ENCODE measurements around the gene MAGED1.
A peak's percentile ranks its signal among the peaks of the same experiment; 100 is the strongest.

The MAGED1 gene, protein sequence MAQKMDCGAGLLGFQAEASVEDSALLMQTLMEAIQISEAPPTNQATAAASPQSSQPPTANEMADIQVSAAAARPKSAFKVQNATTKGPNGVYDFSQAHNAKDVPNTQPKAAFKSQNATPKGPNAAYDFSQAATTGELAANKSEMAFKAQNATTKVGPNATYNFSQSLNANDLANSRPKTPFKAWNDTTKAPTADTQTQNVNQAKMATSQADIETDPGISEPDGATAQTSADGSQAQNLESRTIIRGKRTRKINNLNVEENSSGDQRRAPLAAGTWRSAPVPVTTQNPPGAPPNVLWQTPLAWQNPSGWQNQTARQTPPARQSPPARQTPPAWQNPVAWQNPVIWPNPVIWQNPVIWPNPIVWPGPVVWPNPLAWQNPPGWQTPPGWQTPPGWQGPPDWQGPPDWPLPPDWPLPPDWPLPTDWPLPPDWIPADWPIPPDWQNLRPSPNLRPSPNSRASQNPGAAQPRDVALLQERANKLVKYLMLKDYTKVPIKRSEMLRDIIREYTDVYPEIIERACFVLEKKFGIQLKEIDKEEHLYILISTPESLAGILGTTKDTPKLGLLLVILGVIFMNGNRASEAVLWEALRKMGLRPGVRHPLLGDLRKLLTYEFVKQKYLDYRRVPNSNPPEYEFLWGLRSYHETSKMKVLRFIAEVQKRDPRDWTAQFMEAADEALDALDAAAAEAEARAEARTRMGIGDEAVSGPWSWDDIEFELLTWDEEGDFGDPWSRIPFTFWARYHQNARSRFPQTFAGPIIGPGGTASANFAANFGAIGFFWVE

DNA sequence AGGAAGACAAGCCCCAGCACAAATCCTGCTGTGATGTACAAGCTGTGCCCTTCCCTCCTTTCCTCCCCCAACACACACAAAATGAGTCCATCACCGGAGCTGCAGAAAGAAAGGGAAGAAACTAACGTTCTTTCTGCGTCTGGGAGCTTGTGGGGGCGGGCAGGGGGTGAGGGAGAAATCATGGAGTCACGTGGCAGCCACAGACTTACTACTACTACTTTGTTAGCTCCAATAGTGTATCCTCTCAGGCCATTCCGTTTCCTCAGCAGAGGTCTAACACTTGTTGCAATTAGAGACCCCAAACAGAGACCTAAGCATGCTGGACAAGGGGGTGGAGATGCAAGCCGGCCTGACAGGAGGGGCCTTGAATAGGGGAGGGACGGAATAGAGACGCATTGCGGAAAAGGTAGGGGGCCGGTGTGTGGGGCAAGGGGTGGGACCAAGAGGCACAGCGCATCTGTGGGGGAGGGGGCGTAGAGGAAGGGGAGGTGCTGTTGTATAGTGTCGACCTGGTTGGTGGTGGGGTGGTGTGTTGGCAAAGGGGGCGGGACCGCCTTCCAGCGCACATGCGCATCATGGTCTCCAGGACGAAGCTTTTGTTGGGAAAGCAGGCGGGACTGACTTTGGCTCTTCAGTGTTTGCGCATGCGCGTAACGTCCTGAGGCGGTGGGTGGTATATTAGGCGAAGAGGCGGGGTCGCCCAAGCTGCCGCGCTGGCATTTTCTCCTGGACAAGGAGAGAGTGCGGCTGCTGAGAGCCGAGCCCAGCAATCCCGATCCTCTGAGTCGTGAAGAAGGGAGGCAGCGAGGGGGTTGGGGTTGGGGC is at the start of gene MAGED1:
MAGED1 (plus strand) TSS at position 703 of the 825 bp plus-strand sequence. CDS start 682 bp downstream, outside the sequence.
- Mint-ChIP-seq H3K4me3 (peak within 1 kb of the TSS; percentile 89), H3K27me3 (no peaks in the 10 kb centered on the region), H3K9me3 (no peaks in the 10 kb centered on the region), H3K36me3 (ENCODE audit: insufficient read depth) (peaks cover 10% of the 10 kb centered on the region), H3K27ac (ENCODE audit: low read depth) (peak within 1 kb of the TSS; percentile 93), H3K4me1 (peaks cover 13% of the 10 kb centered on the region)
- ATAC-seq (replicated peaks; ENCODE audit: extremely low read depth, poor library complexity, severe bottlenecking) (peak; percentile 57), DNase-seq (ENCODE audit: low spot score in 2 of 2) (peak; percentile 19 to 33)

DNA sequence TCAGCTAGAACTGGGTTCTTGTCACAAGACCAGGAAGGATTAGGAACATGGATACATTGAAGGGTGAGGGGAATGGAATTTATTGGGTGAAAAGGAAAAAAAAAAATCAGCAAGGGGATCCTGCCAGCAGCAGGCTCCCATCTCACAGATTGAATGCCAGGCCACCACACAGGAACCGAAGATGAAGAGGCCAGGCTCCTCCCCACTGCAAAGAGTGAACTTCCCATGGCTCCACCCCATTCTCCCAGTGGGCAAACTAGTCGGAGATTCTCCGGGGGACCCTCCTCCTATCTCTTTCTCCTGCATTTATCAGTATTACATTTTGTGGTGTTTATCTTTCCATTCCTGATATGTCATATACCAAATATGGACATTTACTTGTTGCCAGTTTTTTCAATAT is 46.0 kb upstream of the MAGED1 start:
- no peak overlapping the region for H3K4me3 Mint-ChIP-seq
- H3K27ac Mint-ChIP-seq (ENCODE audit: low read depth) = peak overlapping the region; percentile 69
- ATAC-seq (replicated peaks; ENCODE audit: extremely low read depth, poor library complexity, severe bottlenecking) (no peak), DNase-seq (ENCODE audit: low spot score in 2 of 2) (no peak)
- H3K4me1 Mint-ChIP-seq = peaks cover 23% of the 10 kb centered on the region
- no peaks in the 10 kb centered on the region for H3K27me3 Mint-ChIP-seq
- no peaks in the 10 kb centered on the region for H3K9me3 Mint-ChIP-seq
- peaks cover 3% of the 10 kb centered on the region for H3K36me3 Mint-ChIP-seq (ENCODE audit: insufficient read depth)

DNA sequence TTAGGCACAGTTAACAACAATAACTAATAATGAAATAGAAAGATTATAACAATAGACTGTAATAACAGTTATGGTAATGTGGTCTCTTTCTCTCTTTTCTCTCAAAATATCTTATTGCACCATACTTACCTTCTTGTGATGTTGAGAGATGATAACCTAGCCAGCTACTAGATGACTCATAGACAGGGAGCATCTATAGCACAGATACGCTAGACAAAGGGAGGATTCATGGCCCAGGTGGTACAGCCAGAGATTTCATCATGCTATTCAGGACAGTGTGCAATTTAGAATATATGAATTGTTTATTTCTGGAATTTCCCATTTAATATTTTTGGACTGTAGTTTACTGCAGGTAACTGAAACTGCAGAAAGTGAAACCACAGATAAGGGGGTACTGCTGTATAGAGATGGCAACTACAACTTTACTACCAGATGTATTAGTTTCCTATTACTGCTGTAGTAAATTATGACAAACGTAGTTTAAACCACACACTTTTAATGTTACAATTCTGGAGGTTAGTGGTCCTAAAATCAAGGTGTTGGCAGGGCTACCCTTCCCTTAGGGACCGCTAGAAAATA is 41.8 kb upstream of the MAGED1 start:
- Mint-ChIP-seq H3K27me3 (no peaks in the 10 kb centered on the region), H3K4me3 (no peak overlapping the region), H3K9me3 (no peaks in the 10 kb centered on the region), H3K27ac (ENCODE audit: low read depth) (peak overlapping the region; percentile 33), H3K4me1 (peaks cover 11% of the 10 kb centered on the region), H3K36me3 (ENCODE audit: insufficient read depth) (peaks cover 2% of the 10 kb centered on the region)
- no peak for ATAC-seq (replicated peaks; ENCODE audit: extremely low read depth, poor library complexity, severe bottlenecking)
- DNase-seq (ENCODE audit: low spot score in 2 of 2) = no peak

DNA sequence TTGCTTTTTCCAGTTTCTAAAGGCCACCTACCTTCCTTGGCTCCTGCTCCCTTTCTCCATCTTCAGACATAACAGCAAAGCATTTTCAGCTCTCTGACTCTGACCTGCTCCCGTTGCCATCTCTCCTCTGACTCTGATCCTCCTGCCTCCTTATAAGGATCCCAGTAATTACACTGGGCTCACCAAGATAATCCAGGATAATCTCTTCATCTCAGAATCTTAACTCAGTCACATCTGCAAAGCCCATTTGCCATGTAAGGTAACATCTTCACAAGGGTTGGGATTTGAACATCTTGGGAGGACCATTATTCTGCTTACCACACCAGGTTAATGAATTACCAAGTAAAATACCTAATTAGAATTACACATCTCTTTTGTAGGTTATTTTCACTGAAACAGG is 41.3 kb upstream of the MAGED1 start:
- H3K27me3 Mint-ChIP-seq = no peaks in the 10 kb centered on the region
- H3K27ac Mint-ChIP-seq (ENCODE audit: low read depth) = peak overlapping the region; percentile 33
- no peak for DNase-seq (ENCODE audit: low spot score in 2 of 2)
- H3K4me3 Mint-ChIP-seq = no peak overlapping the region
- H3K36me3 Mint-ChIP-seq (ENCODE audit: insufficient read depth) = peaks cover 3% of the 10 kb centered on the region
- no peak for ATAC-seq (replicated peaks; ENCODE audit: extremely low read depth, poor library complexity, severe bottlenecking)
- peaks cover 11% of the 10 kb centered on the region for H3K4me1 Mint-ChIP-seq
- no peaks in the 10 kb centered on the region for H3K9me3 Mint-ChIP-seq

DNA sequence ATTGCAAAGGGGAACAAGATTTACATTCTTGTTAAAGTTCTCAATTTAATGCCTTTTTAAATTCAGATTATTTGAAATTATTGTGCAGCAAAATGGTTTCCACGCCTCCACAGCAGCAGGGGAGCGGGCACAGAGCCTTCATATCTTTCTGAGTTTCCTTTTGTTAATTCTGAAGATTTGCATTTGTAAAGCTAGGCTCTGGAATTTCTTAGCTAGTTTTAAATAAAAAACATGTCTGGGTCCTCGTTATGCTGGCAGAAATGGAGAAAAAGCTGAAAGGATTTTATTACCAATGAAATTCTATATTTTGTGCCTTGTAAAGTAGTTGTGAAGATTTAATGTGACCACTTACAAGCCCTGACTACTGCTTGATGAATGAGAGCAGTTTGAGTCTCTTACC is 40.8 kb upstream of the MAGED1 start:
- DNase-seq (ENCODE audit: low spot score in 2 of 2) (no peak), ATAC-seq (replicated peaks; ENCODE audit: extremely low read depth, poor library complexity, severe bottlenecking) (no peak)
- Mint-ChIP-seq H3K4me1 (peaks cover 6% of the 10 kb centered on the region), H3K27ac (ENCODE audit: low read depth) (peak overlapping the region; percentile 38), H3K36me3 (ENCODE audit: insufficient read depth) (peaks cover 3% of the 10 kb centered on the region), H3K4me3 (no peak overlapping the region), H3K9me3 (no peaks in the 10 kb centered on the region), H3K27me3 (no peaks in the 10 kb centered on the region)

DNA sequence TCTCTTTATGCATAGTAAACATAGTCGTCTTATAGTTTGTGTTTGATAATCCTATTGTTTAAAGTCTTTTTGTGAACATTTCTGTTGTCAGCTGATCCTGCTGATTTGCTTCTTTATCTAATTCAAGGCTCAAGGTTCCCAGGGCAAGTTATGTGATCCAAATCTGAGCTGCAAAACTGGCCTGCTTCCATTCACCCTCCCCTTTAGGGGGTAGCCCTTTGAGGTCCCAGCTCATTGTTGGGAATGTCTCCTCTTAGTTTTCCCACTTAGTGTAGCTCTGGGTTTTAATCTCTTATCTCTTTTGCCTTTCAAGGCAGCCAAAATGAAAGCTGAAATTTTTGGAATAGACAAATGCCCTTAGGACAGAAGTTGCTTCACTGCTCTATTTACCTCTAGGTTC is 40.2 kb upstream of the MAGED1 start:
- ATAC-seq (replicated peaks; ENCODE audit: extremely low read depth, poor library complexity, severe bottlenecking) = no peak
- peaks cover 6% of the 10 kb centered on the region for H3K4me1 Mint-ChIP-seq
- H3K27ac Mint-ChIP-seq (ENCODE audit: low read depth) = peak overlapping the region; percentile 38
- no peak for DNase-seq (ENCODE audit: low spot score in 2 of 2)
- no peaks in the 10 kb centered on the region for H3K9me3 Mint-ChIP-seq
- no peak overlapping the region for H3K4me3 Mint-ChIP-seq
- peaks cover 3% of the 10 kb centered on the region for H3K36me3 Mint-ChIP-seq (ENCODE audit: insufficient read depth)
- no peaks in the 10 kb centered on the region for H3K27me3 Mint-ChIP-seq

DNA sequence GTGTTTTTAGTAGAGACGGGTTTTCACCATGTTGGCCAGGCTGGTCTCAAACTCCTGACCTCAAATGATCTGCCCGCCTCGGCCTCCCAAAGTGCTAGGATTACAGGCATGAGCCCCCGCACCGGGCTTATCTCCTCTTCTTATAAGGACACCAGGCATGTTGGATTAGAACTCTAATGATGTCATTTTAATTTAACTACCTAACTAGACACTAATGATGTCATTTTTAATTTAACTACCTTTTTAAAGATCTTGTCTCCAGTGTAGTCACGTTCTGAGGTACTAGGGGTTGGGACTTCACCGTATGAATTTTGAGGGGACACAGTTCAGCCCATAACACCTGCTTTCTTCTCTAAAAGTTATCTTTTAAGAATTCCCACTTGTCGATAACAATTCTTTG is 37.7 kb upstream of the MAGED1 start:
- H3K9me3 Mint-ChIP-seq = no peaks in the 10 kb centered on the region
- DNase-seq (ENCODE audit: low spot score in 2 of 2) (no peak), ATAC-seq (replicated peaks; ENCODE audit: extremely low read depth, poor library complexity, severe bottlenecking) (no peak)
- peaks cover 12% of the 10 kb centered on the region for H3K4me1 Mint-ChIP-seq
- peaks cover 5% of the 10 kb centered on the region for H3K36me3 Mint-ChIP-seq (ENCODE audit: insufficient read depth)
- H3K27ac Mint-ChIP-seq (ENCODE audit: low read depth) = no peak overlapping the region
- no peaks in the 10 kb centered on the region for H3K27me3 Mint-ChIP-seq
- no peak overlapping the region for H3K4me3 Mint-ChIP-seq

DNA sequence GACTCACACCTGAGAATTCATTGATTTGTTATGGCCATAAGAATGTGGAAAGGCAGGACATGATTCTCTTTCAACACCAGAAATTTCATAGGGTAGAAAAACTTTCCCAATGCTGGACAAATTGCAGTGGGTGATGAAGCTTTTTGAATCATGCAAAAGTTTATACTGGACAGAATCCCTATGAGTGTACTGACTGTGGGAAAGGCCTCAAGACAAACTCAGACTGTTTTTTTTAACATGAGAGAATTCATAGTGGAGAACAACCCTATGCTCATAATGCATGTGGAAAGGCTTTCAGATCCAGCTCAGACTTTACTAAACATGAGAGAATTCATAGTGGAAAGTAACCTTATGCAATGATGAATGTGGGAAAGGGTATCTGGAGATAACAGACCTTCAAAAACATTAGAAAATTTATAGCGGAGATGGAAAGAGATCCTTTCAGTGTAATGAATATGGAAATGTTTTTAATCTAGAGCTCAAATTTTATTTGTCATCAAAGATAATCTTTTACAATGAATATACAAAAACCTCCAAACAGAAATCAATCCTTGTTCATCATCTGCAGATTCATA is 36.2 kb upstream of the MAGED1 start:
- Mint-ChIP-seq H3K9me3 (no peaks in the 10 kb centered on the region), H3K27me3 (no peaks in the 10 kb centered on the region), H3K36me3 (ENCODE audit: insufficient read depth) (peaks cover 5% of the 10 kb centered on the region)

DNA sequence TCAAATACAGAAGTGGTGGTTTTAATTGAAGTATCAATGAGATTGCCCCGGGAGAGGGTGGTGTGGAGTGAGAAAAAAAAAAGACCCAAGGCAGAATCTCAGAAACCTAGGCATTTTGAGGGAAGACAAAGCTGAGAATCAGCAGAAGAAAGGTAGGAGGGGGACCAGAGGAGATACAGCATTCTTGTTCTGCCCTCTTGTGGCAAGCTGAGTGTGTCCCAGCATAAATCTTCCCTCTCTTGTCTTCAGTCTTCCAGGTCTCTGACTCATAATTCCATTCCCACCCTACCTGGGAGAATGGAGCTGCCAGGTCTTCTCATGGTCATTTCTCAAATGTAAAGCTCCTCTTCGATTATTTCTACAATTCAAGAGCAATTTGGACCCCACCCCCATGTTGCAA is 32.7 kb upstream of the MAGED1 start:
- peaks cover 7% of the 10 kb centered on the region for H3K36me3 Mint-ChIP-seq (ENCODE audit: insufficient read depth)
- peak overlapping the region; percentile 78 for H3K27ac Mint-ChIP-seq (ENCODE audit: low read depth)
- H3K4me1 Mint-ChIP-seq = peaks cover 7% of the 10 kb centered on the region
- no peak for ATAC-seq (replicated peaks; ENCODE audit: extremely low read depth, poor library complexity, severe bottlenecking)
- DNase-seq (ENCODE audit: low spot score in 2 of 2) = no peak
- H3K4me3 Mint-ChIP-seq = no peak overlapping the region
- no peaks in the 10 kb centered on the region for H3K27me3 Mint-ChIP-seq
- no peaks in the 10 kb centered on the region for H3K9me3 Mint-ChIP-seq

More for the DNA sequence above, 36.2 kb upstream of the MAGED1 start:
- no peak for ATAC-seq (replicated peaks; ENCODE audit: extremely low read depth, poor library complexity, severe bottlenecking)
- Mint-ChIP-seq H3K4me1 (peaks cover 7% of the 10 kb centered on the region), H3K4me3 (no peak overlapping the region), H3K27ac (ENCODE audit: low read depth) (no peak overlapping the region)
- DNase-seq (ENCODE audit: low spot score in 2 of 2) = no peak

DNA sequence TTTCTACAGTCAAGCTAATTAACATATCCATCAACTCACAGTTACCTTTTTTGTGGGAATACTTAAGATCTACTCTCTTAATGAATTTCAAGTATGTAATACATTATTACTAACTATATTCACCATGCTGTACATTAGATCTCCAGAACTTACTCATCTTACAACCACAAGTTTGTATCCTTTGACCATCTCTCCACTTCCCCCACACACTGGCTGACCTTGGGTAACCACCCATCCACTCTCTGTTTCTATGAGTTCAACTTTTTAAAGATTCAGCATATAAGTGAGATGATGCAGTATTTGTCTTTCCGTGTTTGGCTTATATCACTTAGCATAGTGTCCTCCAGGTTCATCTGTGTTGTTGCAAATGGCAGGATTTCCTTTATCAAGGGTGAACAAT is 30.5 kb upstream of the MAGED1 start:
- H3K9me3 Mint-ChIP-seq = no peaks in the 10 kb centered on the region
- no peak overlapping the region for H3K27ac Mint-ChIP-seq (ENCODE audit: low read depth)
- no peaks in the 10 kb centered on the region for H3K27me3 Mint-ChIP-seq
- ATAC-seq (replicated peaks; ENCODE audit: extremely low read depth, poor library complexity, severe bottlenecking) (no peak), DNase-seq (ENCODE audit: low spot score in 2 of 2) (no peak)
- peaks cover 4% of the 10 kb centered on the region for H3K36me3 Mint-ChIP-seq (ENCODE audit: insufficient read depth)
- H3K4me1 Mint-ChIP-seq = peaks cover 7% of the 10 kb centered on the region
- no peak overlapping the region for H3K4me3 Mint-ChIP-seq

DNA sequence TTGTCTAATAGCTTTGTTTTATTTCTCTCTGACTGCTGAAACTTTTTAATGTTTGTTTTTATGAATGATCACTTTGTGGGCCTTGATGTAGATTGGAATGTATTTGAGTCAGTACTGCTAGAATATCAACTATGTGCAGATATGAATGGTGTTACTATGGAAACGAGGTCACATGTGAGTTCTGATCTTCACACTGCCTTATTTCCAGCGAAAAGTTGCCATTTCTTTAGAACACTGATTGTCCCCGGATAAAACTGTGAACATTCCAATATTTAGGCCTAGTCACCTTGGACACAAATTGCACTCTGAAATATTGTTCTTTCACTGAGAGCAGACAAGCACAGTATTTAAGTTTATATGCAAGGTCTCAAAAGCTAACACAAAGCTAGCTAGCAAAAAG is 27.2 kb upstream of the MAGED1 start:
- peaks cover 2% of the 10 kb centered on the region for H3K36me3 Mint-ChIP-seq (ENCODE audit: insufficient read depth)

DNA sequence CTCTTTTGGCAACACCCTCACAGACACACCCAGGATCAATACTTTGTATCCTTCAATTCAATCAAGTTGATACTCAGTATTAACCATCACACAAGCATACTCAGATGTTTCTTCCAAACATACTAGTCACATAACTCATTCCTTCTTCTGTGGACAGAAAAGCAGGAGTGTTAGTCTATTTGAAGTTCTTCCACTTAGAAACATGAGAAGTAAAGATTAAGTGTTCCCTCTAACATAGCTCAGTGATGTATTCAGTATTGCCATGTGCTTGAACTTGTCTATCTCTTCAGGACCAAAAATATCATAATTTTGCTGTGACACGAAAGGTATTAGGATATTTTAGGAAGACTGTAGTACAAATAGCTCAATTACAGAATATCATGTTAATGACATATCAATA is 25.8 kb upstream of the MAGED1 start:
- peaks cover 2% of the 10 kb centered on the region for H3K36me3 Mint-ChIP-seq (ENCODE audit: insufficient read depth)
- H3K4me3 Mint-ChIP-seq = no peak overlapping the region
- no peak for DNase-seq (ENCODE audit: low spot score in 2 of 2)
- no peak for ATAC-seq (replicated peaks; ENCODE audit: extremely low read depth, poor library complexity, severe bottlenecking)
- no peak overlapping the region for H3K27ac Mint-ChIP-seq (ENCODE audit: low read depth)
- H3K9me3 Mint-ChIP-seq = no peaks in the 10 kb centered on the region
- H3K27me3 Mint-ChIP-seq = no peaks in the 10 kb centered on the region
- H3K4me1 Mint-ChIP-seq = no peaks in the 10 kb centered on the region

More for the DNA sequence above, 27.2 kb upstream of the MAGED1 start:
- Mint-ChIP-seq H3K4me1 (no peaks in the 10 kb centered on the region), H3K9me3 (no peaks in the 10 kb centered on the region), H3K27me3 (no peaks in the 10 kb centered on the region), H3K27ac (ENCODE audit: low read depth) (no peak overlapping the region), H3K4me3 (no peak overlapping the region)
- DNase-seq (ENCODE audit: low spot score in 2 of 2) (no peak), ATAC-seq (replicated peaks; ENCODE audit: extremely low read depth, poor library complexity, severe bottlenecking) (no peak)
